Activated CD8-positive, alpha-beta T cell treated with anti-CD3 and anti-CD28 coated beads for 36 hours (primary cell): Measurements from ENCODE around the gene RAB3C. TPM values are rescaled to one million over a fixed set of nuclear protein-coding genes. Genes with fewer than 3 reads are reported as not detected.

Experiments
- ATAC-seq: fragments of 200-7000 bp; cut with Tn5 transposase; one replicate; pipeline ENCODE4 v1.10.0; 2021; ENCODE audit warnings: mild to moderate bottlenecking, moderate library complexity
- CTCF ChIA-PET: fragments of 350-600 bp; sonication (Branson Sonifier 250); formaldehyde crosslinking; loops from one replicate; lab custom pipeline; 2021; ENCODE audit warnings: antibody characterized with exemption; lab: Charles Lee
- POLR2A ChIA-PET: fragments of 350-600 bp; sonication (Branson Sonifier 250); formaldehyde crosslinking; loops from one replicate; lab custom pipeline; 2021; ENCODE audit warnings: antibody characterized with exemption; lab: Charles Lee
- DNase-seq: peaks from one replicate; pipeline ENCODE4 v3.0.0-alpha.2; 2020
- H3K27ac Mint-ChIP-seq: one replicate; pipeline ENCODE4 v1.8.0; 2021; ENCODE audit warnings: mild to moderate bottlenecking, mixed read lengths
- H3K27me3 Mint-ChIP-seq: one replicate; pipeline ENCODE4 v1.8.0; 2021; ENCODE audit warnings: mixed read lengths
- H3K36me3 Mint-ChIP-seq: one replicate; pipeline ENCODE4 v1.8.0; 2021; ENCODE audit warnings: low read depth, mixed read lengths
- H3K4me1 Mint-ChIP-seq: one replicate; pipeline ENCODE4 v1.8.0; 2021; ENCODE audit warnings: low read depth, mixed read lengths
- H3K4me3 Mint-ChIP-seq: one replicate; pipeline ENCODE4 v1.8.0; 2021; ENCODE audit warnings: mild to moderate bottlenecking, moderate library complexity, mixed read lengths
- H3K9me3 Mint-ChIP-seq: one replicate; pipeline ENCODE4 v1.8.0; 2021; ENCODE audit warnings: mixed read lengths
- intact Hi-C: fragments of 100-400 bp; cut with micrococcal nuclease; formaldehyde crosslinking; loops from one replicate; pipeline ENCODE4 v1.10.0; 2022
- total RNA-seq, 2 experiments: library from RNA; stranded (reverse); gene quantifications; one replicate each; pipeline ENCODE4 v1.2.3, GENCODE V29; 2021
- TF ChIP-seq, protein P1 (sequence below): fragments of 200-600 bp; IDR thresholded peaks from one replicate; pipeline ENCODE4 v1.8.0; 2022; ENCODE audit warnings: antibody characterized with exemption, mild to moderate bottlenecking

RAB3C gene
- total RNA-seq, 2 experiments from 2014 or later = not detected

DNA sequence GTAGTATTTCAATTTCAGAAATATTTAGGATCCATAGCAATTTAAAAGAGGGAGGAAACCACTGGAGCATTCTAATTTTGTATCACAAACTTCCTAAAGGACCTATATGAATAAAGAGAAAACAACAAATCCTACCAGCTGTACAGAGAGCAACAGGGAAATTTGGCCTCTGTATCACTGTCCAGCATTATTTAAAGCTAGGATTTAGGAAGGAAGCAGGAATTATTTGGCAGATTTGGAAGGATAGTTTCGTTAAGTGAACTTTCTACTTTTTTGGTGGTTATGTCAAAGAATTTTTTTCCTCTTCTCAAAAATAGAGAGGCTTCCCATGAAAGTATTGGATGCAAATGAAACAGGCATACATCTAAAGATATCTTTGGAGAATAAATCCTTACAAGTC, 269.7 kb downstream of the RAB3C start:
- peaks cover 5% of the 10 kb centered on the region for H3K27me3 Mint-ChIP-seq
- no peak overlapping the region for H3K27ac Mint-ChIP-seq
- no peak for DNase-seq
- intact Hi-C loops = loop anchor here (10.0 kb wide), 1 partner anchor 358 kb away; the partner anchor contains the start of gene GAPT
- TF ChIP-seq, protein P1, sequence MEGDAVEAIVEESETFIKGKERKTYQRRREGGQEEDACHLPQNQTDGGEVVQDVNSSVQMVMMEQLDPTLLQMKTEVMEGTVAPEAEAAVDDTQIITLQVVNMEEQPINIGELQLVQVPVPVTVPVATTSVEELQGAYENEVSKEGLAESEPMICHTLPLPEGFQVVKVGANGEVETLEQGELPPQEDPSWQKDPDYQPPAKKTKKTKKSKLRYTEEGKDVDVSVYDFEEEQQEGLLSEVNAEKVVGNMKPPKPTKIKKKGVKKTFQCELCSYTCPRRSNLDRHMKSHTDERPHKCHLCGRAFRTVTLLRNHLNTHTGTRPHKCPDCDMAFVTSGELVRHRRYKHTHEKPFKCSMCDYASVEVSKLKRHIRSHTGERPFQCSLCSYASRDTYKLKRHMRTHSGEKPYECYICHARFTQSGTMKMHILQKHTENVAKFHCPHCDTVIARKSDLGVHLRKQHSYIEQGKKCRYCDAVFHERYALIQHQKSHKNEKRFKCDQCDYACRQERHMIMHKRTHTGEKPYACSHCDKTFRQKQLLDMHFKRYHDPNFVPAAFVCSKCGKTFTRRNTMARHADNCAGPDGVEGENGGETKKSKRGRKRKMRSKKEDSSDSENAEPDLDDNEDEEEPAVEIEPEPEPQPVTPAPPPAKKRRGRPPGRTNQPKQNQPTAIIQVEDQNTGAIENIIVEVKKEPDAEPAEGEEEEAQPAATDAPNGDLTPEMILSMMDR = no peak
- H3K4me3 Mint-ChIP-seq = no peak overlapping the region
- no peaks in the 10 kb centered on the region for H3K9me3 Mint-ChIP-seq
- POLR2A ChIA-PET = no interaction called here
- no peaks in the 10 kb centered on the region for H3K36me3 Mint-ChIP-seq
- H3K4me1 Mint-ChIP-seq = no peaks in the 10 kb centered on the region
- CTCF ChIA-PET = interaction anchor here (0.6 to 2.5 kb wide), 3 partner anchors 24 to 418 kb away, joined by 3 to 10 read pairs (median 3); no protein-coding TSS in a partner anchor
- no peak for ATAC-seq

DNA sequence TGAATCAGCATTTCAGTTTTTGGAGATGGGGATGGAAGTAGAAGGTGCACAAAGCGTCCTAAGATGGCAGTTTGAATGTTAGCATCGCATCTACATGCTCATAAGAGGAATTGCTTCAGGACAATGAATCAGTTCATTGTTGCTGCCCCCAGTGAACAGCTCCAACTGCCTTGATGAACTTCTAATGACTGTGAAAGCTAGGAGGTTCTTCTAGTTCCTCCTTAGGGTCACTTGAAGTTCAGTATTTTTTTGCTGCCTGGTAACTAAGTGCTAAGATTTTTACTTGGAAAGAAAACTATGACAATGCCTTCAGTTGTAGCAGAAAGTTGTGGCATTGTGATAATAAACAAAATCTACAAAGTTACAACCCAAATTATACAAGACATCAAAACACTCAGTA, 271.6 kb downstream of the RAB3C start:
- intact Hi-C loops = loop anchor here (10.0 kb wide), 1 partner anchor 360 kb away; the partner anchor contains the start of gene GAPT
- ChIA-PET POLR2A (no interaction called here), CTCF (interaction anchor here (1.7 to 2.5 kb wide), 2 partner anchors 17 to 33 kb away, joined by 5 to 10 read pairs; no protein-coding TSS in a partner anchor)
- H3K27me3 Mint-ChIP-seq = peaks cover 7% of the 10 kb centered on the region
- no peaks in the 10 kb centered on the region for H3K36me3 Mint-ChIP-seq
- no peak overlapping the region for H3K27ac Mint-ChIP-seq
- TF ChIP-seq, protein P1 = no peak
- DNase-seq = no peak
- no peak for ATAC-seq
- H3K4me1 Mint-ChIP-seq = no peaks in the 10 kb centered on the region
- H3K4me3 Mint-ChIP-seq = no peak overlapping the region
- H3K9me3 Mint-ChIP-seq = no peaks in the 10 kb centered on the region

DNA sequence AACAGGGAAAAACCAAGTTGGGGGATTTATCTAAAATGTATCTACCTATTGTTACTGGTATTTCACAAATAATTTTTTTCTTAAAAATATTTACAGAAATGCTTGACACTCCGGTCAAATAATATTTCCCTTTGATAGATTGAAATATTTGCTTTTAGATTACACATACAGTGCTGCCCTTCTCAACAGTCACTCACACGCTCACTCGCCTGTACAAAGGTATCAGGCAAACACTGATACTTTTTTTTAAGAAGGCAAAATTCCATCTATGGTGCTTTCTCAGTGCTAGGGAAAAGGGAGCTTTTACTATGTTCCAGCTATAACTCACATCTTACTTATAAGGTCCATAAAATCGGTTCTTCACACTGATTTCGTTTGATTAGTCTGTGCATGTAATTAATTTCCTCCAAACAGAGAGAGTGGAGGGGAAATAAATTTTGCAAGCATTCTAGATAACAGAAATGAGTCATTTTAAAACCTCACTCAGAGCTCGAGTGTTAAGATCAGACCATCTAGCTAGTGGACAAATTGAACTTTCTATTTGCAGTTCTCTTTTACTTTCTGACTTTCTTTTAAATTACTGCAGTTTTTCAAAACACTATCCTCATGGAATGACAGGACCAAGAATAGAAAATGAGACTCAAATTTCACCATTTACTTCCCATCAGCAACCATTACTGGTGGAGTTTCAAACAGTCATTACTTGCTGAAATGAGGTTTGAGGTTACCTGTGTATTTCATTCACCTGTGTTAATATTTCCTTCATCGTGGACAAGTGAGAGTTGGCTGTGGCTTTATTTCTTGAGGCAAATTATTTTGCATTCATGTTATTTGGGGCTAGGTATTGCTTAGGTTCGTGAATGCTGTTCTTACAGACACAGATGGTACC, 273.2 kb downstream of the RAB3C start:
- TF ChIP-seq, protein P1 = no peak
- no peak overlapping the region for H3K27ac Mint-ChIP-seq
- DNase-seq (no peak), ATAC-seq (no peak)
- POLR2A ChIA-PET = no interaction called here
- intact Hi-C loops = loop anchor here (10.0 kb wide), 1 partner anchor 361 kb away; the partner anchor contains the start of gene GAPT
- no peak overlapping the region for H3K4me3 Mint-ChIP-seq
- peaks cover 12% of the 10 kb centered on the region for H3K27me3 Mint-ChIP-seq
- H3K36me3 Mint-ChIP-seq = no peaks in the 10 kb centered on the region
- no peaks in the 10 kb centered on the region for H3K9me3 Mint-ChIP-seq
- no peaks in the 10 kb centered on the region for H3K4me1 Mint-ChIP-seq
- CTCF ChIA-PET = interaction anchor here (1.2 to 1.5 kb wide), 2 partner anchors 14 to 30 kb away, joined by 4 to 6 read pairs; no protein-coding TSS in a partner anchor

DNA sequence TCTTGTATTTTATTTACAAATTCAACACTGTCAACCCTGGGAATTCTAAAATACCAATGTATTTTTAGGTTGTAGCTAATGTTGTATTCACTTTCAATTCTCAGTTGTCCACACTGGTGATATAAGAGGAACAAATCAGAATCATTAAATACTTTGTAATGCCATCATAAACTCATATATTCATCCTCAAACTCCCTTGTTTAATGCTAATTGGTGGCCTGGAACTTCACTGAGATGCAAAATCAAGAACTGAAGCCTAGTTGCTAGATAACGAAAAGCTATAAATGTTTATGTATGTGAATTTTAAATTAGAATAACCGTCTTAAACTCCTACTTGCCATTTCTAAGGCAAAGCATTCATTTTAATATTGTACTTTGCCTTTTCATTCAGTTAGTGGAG, 274.7 kb downstream of the RAB3C start:
- ChIA-PET POLR2A (no interaction called here), CTCF (interaction anchor here (1.2 kb wide), 1 partner anchor 13 kb away, joined by 3 read pairs; no protein-coding TSS in a partner anchor)
- Mint-ChIP-seq H3K4me3 (no peak overlapping the region), H3K27me3 (peaks cover 9% of the 10 kb centered on the region), H3K9me3 (no peaks in the 10 kb centered on the region), H3K27ac (no peak overlapping the region), H3K4me1 (no peaks in the 10 kb centered on the region), H3K36me3 (no peaks in the 10 kb centered on the region)
- ATAC-seq (no peak), DNase-seq (no peak)
- intact Hi-C loops = loop anchor here (10.0 kb wide), 1 partner anchor 363 kb away; the partner anchor contains the start of gene GAPT
- TF ChIP-seq, protein P1 = no peak
